GM12878 (cell line): ENCODE measurements around the gene LTA.

Experiments
- CHD2 ChIP-seq: IDR thresholded peaks from 2 replicates; pipeline ENCODE4 v1.6.1; 2011; ENCODE audit warnings: low read depth, low read length, improper control_type of control experiment, borderline replicate concordance
- CREB1 ChIP-seq: IDR thresholded peaks from 2 replicates; pipeline ENCODE4 v1.6.1; 2012; ENCODE audit warnings: low read depth, mild to moderate bottlenecking, inconsistent platforms
- EP300 ChIP-seq, 2 experiments: fragments of 150-350 bp in 1 of 2; IDR thresholded peaks; 2 replicates each; pipeline ENCODE4 v1.6.1; 2011 to 2012; ENCODE audit warnings: low read depth in 2 of 2, low read length in 2 of 2, borderline replicate concordance in 1 of 2, improper control_type of control experiment in 1 of 2, inconsistent platforms in 1 of 2; ENCODE audit not compliant: control insufficient read depth in 1 of 2
- PAX5 ChIP-seq: IDR thresholded peaks from 2 replicates; pipeline ENCODE4 v1.6.1; 2011; ENCODE audit warnings: low read depth, low read length, borderline replicate concordance
- PML ChIP-seq: IDR thresholded peaks from 2 replicates; pipeline ENCODE4 v1.6.1; 2012; ENCODE audit warnings: low read length, inconsistent platforms
- POLR2A ChIP-seq: IDR thresholded peaks from 2 replicates; pipeline ENCODE4 v1.6.1; 2011; ENCODE audit warnings: low read depth, mild to moderate bottlenecking, low read length
- RELA ChIP-seq: fragments of 450-650 bp; IDR thresholded peaks from 2 replicates; pipeline ENCODE4 v1.8.0; 2014; ENCODE audit warnings: borderline replicate concordance; ENCODE audit not compliant: partially characterized antibody
- SMAD1 ChIP-seq: fragments of 450-650 bp; IDR thresholded peaks from 2 replicates; pipeline ENCODE4 v1.6.1; 2018; ENCODE audit warnings: mild to moderate bottlenecking, low read depth; ENCODE audit not compliant: partially characterized antibody
- SP1 ChIP-seq: IDR thresholded peaks from one replicate; pipeline ENCODE4 v1.6.1; 2011; ENCODE audit warnings: low read depth, low read length
- TCF7 ChIP-seq: IDR thresholded peaks from 2 replicates; pipeline ENCODE4 v1.6.1; 2014; ENCODE audit warnings: antibody characterized with exemption, borderline replicate concordance
- ZNF274 ChIP-seq: IDR thresholded peaks from one replicate; pipeline ENCODE4 v1.8.0; 2011; ENCODE audit not compliant: insufficient read length, insufficient read depth
- TF ChIP-seq, protein P1 (sequence below), 3 experiments: IDR thresholded peaks in 2 of 3; conservative IDR thresholded peaks in 1 of 3; 2 replicates each; pipeline ENCODE4 v1.5.1; 2011; ENCODE audit warnings: low read depth in 3 of 3, low read length in 3 of 3, mild to moderate bottlenecking in 3 of 3, control low read depth in 2 of 3, moderate library complexity in 2 of 3, inconsistent platforms in 1 of 3, mixed read lengths in 1 of 3; ENCODE audit not compliant: control insufficient read depth in 2 of 3, insufficient read depth in 1 of 3; ENCODE audit errors: extremely low read depth in 1 of 3
- TF ChIP-seq, protein P2 (sequence below): fragments of 450-650 bp; conservative IDR thresholded peaks from 2 replicates; pipeline ENCODE4 v1.6.1; 2017; ENCODE audit warnings: mild to moderate bottlenecking, moderate library complexity

DNA sequence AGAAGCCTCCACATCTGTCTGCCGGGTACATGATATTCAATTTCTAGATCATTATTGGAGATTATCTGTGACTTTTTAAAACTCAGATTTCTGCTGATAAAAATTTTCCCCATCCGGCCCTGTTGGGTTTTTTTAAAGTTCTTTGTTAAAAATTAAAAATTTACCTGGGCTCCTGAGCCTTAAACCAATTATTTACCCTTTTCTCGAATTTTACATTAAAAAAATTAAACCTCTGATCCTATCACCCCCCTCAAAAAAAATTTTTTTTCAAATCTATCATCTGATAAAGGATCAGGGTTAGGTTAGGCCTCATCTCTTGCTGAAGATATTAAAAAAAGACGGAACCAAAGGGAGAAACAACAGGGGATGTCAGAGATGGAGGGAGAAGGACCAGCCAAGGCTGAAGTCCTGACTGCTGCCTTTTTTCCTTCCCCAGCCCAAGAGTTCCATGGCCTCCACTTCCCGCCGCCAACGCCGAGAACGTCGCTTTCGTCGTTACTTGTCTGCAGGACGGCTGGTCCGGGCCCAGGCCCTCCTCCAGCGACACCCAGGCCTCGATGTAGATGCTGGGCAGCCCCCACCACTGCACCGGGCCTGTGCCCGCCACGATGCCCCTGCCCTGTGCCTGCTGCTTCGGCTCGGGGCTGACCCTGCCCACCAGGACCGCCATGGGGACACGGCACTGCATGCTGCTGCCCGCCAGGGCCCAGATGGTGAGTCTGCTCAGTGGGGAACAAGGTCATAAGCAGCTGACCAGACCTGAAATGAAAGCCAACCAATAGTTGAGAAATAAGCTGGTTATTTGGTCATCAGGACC lies 24.2 kb upstream of the LTA start:
- no peak for TF ChIP-seq RELA
- TF ChIP-seq CHD2 = no peak
- TF ChIP-seq, protein P1, sequence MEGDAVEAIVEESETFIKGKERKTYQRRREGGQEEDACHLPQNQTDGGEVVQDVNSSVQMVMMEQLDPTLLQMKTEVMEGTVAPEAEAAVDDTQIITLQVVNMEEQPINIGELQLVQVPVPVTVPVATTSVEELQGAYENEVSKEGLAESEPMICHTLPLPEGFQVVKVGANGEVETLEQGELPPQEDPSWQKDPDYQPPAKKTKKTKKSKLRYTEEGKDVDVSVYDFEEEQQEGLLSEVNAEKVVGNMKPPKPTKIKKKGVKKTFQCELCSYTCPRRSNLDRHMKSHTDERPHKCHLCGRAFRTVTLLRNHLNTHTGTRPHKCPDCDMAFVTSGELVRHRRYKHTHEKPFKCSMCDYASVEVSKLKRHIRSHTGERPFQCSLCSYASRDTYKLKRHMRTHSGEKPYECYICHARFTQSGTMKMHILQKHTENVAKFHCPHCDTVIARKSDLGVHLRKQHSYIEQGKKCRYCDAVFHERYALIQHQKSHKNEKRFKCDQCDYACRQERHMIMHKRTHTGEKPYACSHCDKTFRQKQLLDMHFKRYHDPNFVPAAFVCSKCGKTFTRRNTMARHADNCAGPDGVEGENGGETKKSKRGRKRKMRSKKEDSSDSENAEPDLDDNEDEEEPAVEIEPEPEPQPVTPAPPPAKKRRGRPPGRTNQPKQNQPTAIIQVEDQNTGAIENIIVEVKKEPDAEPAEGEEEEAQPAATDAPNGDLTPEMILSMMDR (IDR thresholded peaks at IDR 0.05 in 2 of 3, conservative IDR thresholded peaks at IDR 0.05 in 1 of 3; ENCODE audit: control insufficient read depth in 2 of 3, extremely low read depth in 1 of 3, insufficient read depth in 1 of 3, low read depth in 3 of 3, low read length in 3 of 3) = no peak
- no peak for TF ChIP-seq ZNF274
- TF ChIP-seq SP1 = no peak
- no peak for TF ChIP-seq SMAD1
- TF ChIP-seq EP300 (IDR thresholded peaks at IDR 0.05; ENCODE audit: borderline replicate concordance in 1 of 2, control insufficient read depth in 1 of 2, low read depth in 2 of 2, low read length in 2 of 2) = no peak
- no peak for TF ChIP-seq CREB1
- TF ChIP-seq, protein P2, sequence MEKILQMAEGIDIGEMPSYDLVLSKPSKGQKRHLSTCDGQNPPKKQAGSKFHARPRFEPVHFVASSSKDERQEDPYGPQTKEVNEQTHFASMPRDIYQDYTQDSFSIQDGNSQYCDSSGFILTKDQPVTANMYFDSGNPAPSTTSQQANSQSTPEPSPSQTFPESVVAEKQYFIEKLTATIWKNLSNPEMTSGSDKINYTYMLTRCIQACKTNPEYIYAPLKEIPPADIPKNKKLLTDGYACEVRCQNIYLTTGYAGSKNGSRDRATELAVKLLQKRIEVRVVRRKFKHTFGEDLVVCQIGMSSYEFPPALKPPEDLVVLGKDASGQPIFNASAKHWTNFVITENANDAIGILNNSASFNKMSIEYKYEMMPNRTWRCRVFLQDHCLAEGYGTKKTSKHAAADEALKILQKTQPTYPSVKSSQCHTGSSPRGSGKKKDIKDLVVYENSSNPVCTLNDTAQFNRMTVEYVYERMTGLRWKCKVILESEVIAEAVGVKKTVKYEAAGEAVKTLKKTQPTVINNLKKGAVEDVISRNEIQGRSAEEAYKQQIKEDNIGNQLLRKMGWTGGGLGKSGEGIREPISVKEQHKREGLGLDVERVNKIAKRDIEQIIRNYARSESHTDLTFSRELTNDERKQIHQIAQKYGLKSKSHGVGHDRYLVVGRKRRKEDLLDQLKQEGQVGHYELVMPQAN = no peak
- TF ChIP-seq POLR2A = peak; percentile 17; the same call in 1 of the 2 replicates
- TF ChIP-seq TCF7 = no peak
- TF ChIP-seq PML = no peak
- TF ChIP-seq PAX5 = no peak
